ENCODE results near the gene AK8.
"Not testable (repeated sequence)": the region's sequence is repeated elsewhere in the genome, so short reads cannot be mapped to it uniquely, and the experiment has no call there.

Gene AK8

GRCh38 chr9:132742821-132743311 lies 135.2 kb downstream of the AK8 start:
- DNase-seq (ENCODE audit: low read depth) = no peak

DNA sequence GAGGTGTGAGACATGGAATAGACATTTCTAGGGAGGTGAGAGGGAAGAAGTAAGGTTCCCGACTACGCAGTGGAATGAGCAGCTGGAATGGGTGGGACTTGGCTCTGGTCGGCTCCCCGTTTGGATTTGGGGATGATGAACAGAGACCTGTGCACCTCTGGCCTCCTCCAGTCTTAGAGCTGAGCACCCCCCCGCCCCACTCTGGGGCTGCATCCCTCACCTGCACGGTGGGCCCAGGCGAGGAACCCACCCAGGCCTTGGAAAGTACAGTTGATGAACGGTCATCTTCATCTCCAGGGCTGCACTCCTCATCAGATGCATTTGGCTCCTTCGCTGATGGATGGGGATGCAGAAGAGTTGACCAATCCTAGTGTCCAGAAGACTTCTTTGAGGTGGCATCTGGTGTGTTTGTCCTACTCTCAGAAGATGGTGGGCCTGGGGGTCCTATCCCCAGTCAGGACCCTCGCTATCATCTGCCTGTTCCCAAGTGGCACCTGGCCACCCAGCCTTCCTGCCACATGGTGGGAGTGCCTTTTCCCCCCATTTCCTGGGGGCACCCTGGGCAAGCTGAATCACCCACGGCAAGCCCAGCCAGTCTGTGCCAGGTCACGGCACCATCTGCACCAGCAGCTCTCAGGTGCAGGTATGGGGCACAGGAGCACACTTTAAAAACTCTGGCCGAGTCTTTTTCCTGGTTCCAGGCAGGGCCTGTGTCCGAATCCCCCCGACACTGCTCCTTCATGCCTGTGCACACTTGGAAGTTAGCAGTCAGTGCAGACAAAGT lies 137.4 kb downstream of the AK8 start:
- DNase-seq (ENCODE audit: low read depth) = no peak

GRCh38 chr9:132739710-132740310 lies 138.3 kb downstream of the AK8 start:
- no peak for DNase-seq (ENCODE audit: low read depth)

DNA sequence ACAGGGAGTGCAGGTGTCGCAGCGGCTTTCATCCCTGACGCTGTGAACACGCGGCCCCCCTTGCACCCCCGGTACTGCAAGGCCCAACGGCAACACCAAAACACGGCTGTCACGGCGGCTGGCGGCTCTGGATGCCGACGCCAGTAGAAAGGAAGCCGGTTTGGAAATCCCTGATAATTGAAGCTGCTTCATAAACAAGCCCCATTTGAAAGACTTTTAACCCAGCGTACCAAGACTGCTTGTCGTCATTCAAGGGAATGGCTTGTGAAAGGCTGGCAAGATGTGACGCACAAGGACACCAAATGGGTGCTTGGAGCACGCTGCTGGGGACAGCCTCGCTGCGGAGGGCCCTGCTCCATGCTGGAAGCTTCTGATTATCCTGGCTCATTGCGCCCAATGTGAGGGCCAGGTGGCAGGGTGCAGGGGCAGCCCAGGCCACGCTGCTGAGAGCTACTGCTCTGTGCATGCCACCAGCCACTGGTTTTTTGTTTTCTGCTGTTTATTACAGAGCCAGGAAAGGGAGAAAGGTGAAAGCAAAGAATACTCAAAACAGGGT lies 144.7 kb downstream of the AK8 start:
- DNase-seq (ENCODE audit: low read depth) = no peak

DNA sequence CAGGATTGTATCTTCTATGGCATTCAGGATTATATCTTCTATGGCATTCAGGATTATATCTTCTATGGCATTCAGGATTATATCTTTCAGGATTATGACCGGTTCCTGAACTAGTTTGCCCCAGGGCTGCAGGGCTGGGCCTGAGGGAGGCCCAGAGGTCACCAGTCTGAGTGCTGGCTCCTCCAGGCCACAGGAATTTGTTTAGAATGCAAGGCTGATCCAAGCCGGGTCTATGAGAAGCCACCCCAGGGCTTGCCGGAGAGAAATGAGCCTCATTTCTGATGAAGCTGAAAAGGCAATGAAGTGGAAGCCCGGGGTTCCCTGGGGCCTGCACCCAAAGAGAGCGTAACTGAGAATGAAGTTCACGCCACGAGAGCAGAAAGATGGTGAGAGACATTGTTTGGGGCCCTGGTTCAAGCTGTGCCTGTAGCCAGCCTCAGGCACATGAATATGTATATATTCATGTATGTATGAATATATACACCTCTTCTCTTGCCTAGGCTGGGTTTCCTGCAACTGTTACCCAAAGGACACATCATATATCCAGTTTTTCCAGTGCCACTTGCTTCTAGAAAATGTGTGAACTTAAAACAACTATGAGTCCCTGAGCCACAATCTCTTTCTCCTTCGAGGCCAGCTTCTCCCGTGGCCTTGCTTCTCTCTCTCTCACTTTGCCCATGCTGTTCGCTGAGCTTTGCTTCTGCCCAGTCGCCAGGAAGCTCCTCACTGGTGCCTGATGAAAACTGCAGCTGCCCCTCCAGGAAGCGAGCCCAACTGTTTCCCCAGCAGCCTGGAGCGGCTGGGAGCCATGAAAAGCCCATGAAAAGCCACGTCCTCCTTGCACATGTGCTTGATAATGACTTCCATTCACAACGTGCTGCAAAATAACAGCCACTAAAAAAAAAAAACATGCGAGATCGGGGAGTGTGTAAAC lies 145.5 kb downstream of the AK8 start:
- DNase-seq (ENCODE audit: low read depth) = no peak

- DNase-seq (ENCODE audit: low read depth) = no peak
Observed at GRCh38 chr9:132731230-132731629, 146.9 kb downstream of the AK8 start.

- no peak for DNase-seq (ENCODE audit: low read depth)
Observed at GRCh38 chr9:132730054-132731033, 147.7 kb downstream of the AK8 start.

DNA sequence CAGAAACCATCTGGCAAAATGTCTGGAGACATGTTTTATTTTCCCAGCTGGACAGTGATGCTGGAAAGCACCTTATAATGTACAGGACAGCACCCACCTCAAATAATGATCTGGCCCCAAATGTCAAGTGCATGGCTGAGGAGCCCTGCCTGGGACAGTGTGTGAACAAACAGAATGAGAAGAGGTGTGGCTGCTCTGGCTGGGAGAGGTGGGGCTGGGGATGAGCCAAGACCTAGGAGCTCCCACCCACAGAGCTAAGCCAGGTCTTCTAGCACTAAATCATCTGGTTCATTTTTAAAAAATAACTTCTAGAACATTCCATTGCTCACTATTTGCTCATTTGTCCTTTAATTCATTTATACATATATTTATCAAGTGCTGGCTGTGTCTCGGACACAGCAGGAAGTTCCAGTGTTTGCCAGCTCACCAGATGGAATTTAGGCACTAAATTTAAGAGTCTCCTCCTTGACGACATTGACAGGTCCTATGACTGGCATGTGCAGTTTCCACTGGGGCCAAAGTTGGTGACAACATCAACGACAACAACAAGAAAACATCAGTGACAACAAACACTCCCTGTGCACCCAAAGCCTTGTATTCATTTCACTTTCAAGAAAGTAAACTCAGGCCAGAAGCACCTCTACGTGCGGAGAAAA lies 148.7 kb downstream of the AK8 start:
- DNase-seq (ENCODE audit: low read depth) = no peak

- no peak for DNase-seq (ENCODE audit: low read depth)
Observed at GRCh38 chr9:132728497-132728896, 149.6 kb downstream of the AK8 start.

- no peak for DNase-seq (ENCODE audit: low read depth)
Observed at GRCh38 chr9:132728071-132728470, 150.0 kb downstream of the AK8 start.

GRCh38 chr9:132726576-132727130 lies 151.4 kb downstream of the AK8 start:
- no peak for DNase-seq (ENCODE audit: low read depth)

GRCh38 chr9:132725306-132725705 lies 152.8 kb downstream of the AK8 start:
- DNase-seq (ENCODE audit: low read depth) = no peak

- no peak for DNase-seq (ENCODE audit: low read depth)
Observed at GRCh38 chr9:132723809-132724208, 154.3 kb downstream of the AK8 start.

DNA sequence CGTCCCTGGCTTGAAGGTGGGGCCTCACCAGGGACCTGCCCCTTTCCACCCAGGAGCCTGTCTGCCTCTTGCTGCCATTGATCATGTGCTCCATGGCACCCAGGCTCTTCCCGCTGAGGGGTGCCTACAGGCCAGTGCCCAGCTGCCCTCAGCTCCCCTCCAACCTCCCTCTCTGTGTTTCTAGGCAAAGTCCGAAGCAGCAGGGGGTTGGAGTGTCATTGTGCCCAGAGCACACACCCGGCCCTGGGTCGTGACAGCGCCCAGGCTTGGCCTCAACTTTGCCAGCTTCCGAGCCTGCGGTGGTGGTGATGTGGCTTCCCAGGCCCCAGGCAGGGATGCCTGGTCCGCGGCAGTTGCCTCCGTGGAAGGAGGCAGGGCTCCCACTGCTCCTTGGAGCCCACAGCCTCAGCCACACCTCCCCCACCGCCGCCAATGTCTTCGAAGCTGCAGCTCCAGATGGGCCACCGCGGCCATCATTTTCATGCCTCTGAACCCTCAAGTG lies 155.5 kb downstream of the AK8 start:
- no peak for DNase-seq (ENCODE audit: low read depth)

- no peak for DNase-seq (ENCODE audit: low read depth)
Observed at GRCh38 chr9:132721661-132722060, 156.4 kb downstream of the AK8 start.

- not testable (repeated sequence) for DNase-seq (ENCODE audit: low read depth)
Observed at GRCh38 chr9:132718381-132718928, 159.6 kb downstream of the AK8 start.

- DNase-seq (ENCODE audit: low read depth) = no peak
Observed at GRCh38 chr9:132717326-132717945, 160.6 kb downstream of the AK8 start.

- no peak for DNase-seq (ENCODE audit: low read depth)
Observed at GRCh38 chr9:132716007-132716406, 162.1 kb downstream of the AK8 start.

DNA sequence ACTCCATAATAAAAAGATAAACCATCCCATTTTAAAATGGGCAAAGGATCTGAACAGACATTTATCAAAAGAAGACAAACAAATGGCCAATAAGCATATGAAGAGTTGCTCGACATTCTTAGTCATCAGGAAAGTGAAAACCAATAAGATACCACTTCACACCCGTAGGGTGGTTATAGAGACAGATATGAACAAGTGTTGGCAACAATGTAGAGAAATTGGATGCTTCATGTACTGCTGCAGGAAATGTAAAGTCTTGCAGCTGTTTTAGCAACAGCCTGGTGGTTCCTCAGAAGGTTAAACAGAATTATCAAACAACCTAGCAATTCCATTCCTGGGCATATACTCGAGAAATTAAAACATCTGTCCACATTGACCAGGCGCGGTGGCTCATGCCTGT lies 165.3 kb downstream of the AK8 start:
- DNase-seq (ENCODE audit: low read depth) = no peak

Data from activated T-helper 1 cell treated with Interleukin-2 at 50 U/mL for 16 hours (primary cell).